Neural progenitor cell (in vitro differentiated cells): ENCODE data around the gene EPHA2.

Source experiments
- CTCF ChIP-seq: fragments of 200-600 bp; sonication (generic); IDR thresholded peaks from 2 replicates; pipeline ENCODE4 v1.5.1; 2017; ENCODE audit warnings: antibody characterized with exemption, mild to moderate bottlenecking
- EZH2 ChIP-seq: fragments of 200-600 bp; sonication (generic); IDR thresholded peaks from 2 replicates; pipeline ENCODE4 v1.6.1; 2017; ENCODE audit warnings: antibody characterized with exemption, mild to moderate bottlenecking, moderate library complexity
- EZH2phosphoT487 ChIP-seq: fragments of 200-600 bp; sonication (generic); IDR thresholded peaks from 2 replicates; pipeline ENCODE4 v1.6.1; 2017; ENCODE audit warnings: antibody characterized with exemption

GRCh38 chr1:16204216-16204615 is 48.3 kb upstream of the EPHA2 start:
- TF ChIP-seq CTCF (no peak), EZH2 (no peak), EZH2phosphoT487 (no peak)
